Measurements from ENCODE around the gene ARMC12. TPM values are rescaled to one million over a fixed set of nuclear protein-coding genes. Genes with fewer than 3 reads are reported as not detected.

Gene ARMC12
- total RNA-seq, 1 donor from 2014 or later, result not detected

DNA sequence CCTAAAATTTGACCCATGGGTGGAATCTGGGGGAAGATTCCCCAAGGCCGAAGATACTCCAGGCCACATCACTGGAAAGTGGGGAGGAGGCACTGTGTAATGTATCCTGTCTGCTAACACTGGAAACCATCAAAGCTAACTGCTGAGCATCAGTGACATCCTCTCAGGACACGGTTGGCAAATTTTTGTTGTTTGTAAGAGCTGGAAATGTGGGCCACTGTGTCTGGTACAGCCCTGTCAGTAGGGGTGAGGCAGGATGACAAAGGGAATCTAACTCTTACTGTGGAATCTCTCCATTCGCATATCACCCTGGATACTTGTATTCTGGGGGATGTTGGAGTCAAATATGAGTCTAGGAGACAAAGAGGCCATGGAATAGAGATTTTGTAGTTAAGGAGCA is 22.6 kb downstream of the ARMC12 start:
- no peak for DNase-seq (ENCODE audit: extremely low spot score in 2 of 2)
- no peak for TF ChIP-seq POLR2A (IDR thresholded peaks at IDR 0.05)
- TF ChIP-seq, protein P1, sequence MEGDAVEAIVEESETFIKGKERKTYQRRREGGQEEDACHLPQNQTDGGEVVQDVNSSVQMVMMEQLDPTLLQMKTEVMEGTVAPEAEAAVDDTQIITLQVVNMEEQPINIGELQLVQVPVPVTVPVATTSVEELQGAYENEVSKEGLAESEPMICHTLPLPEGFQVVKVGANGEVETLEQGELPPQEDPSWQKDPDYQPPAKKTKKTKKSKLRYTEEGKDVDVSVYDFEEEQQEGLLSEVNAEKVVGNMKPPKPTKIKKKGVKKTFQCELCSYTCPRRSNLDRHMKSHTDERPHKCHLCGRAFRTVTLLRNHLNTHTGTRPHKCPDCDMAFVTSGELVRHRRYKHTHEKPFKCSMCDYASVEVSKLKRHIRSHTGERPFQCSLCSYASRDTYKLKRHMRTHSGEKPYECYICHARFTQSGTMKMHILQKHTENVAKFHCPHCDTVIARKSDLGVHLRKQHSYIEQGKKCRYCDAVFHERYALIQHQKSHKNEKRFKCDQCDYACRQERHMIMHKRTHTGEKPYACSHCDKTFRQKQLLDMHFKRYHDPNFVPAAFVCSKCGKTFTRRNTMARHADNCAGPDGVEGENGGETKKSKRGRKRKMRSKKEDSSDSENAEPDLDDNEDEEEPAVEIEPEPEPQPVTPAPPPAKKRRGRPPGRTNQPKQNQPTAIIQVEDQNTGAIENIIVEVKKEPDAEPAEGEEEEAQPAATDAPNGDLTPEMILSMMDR (IDR thresholded peaks at IDR 0.05), result no peak
- TF ChIP-seq POLR2AphosphoS5 (IDR thresholded peaks at IDR 0.05; ENCODE audit: insufficient read depth in 1 of 2, low read depth in 1 of 2), result no peak
- Histone ChIP-seq H3K4me1 (no peaks in the 10 kb centered on the region), H3K27me3 (no peaks in the 10 kb centered on the region), H3K27ac (no peak overlapping the region), H3K4me3 (no peak overlapping the region), H3K36me3 (no peaks in the 10 kb centered on the region), H3K9me3 (no peaks in the 10 kb centered on the region)
- intact Hi-C loops (cut with DNase I), result no loop called here

DNA sequence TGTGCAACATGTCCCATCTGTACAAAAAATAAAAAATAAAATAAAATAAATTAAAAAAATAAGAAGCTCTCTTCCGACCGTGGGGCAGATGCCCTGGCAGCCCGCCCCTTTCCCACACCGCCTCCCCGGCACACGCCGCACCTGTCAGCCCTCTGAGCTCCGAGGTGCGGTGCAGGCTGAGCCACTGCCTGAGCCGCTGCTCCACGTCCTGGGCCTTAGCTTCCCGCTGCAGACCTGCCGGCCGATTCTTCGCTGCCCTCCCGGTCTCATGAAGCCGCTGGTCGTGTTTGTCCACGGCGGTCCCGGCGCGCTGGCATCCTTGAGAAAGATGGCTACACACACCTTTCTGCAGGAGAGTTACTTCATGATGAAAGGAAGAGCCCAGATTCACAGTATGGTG is 28.9 kb downstream of the ARMC12 start:
- no peaks in the 10 kb centered on the region for H3K4me1 ChIP-seq
- no peak for TF ChIP-seq POLR2A (IDR thresholded peaks at IDR 0.05)
- no peak for TF ChIP-seq POLR2AphosphoS5 (IDR thresholded peaks at IDR 0.05; ENCODE audit: insufficient read depth in 1 of 2, low read depth in 1 of 2)
- TF ChIP-seq, protein P1 (IDR thresholded peaks at IDR 0.05), result no peak
- H3K4me3 ChIP-seq, result no peak overlapping the region
- no peaks in the 10 kb centered on the region for H3K9me3 ChIP-seq
- H3K36me3 ChIP-seq, result no peaks in the 10 kb centered on the region
- intact Hi-C loops (cut with DNase I), result no loop called here
- H3K27me3 ChIP-seq, result no peaks in the 10 kb centered on the region
- no peak overlapping the region for H3K27ac ChIP-seq
- no peak for DNase-seq (ENCODE audit: extremely low spot score in 2 of 2)

DNA sequence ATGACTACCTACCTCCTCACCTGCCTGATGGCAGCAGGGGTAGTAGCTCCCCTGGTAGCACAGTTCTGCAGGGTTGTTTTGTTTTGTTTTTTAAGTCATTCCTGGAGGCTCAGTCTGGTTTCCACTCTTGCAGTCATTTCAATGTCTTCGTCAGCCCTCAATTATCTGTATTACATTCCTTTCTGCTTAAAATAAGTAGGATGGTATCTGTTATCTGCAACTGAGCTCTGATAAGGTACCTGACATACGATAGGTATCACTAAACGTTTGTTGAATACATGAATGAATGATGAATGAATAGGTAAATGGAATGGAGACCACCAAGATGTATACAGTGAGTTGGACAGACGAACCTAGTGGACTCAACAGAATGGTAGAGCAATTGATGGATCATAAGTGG is 32.4 kb downstream of the ARMC12 start:
- TF ChIP-seq, protein P1 (IDR thresholded peaks at IDR 0.05), result no peak
- no peak for TF ChIP-seq POLR2A (IDR thresholded peaks at IDR 0.05)
- TF ChIP-seq POLR2AphosphoS5 (IDR thresholded peaks at IDR 0.05; ENCODE audit: insufficient read depth in 1 of 2, low read depth in 1 of 2), result no peak
- H3K36me3 ChIP-seq, result no peaks in the 10 kb centered on the region
- H3K4me3 ChIP-seq, result no peak overlapping the region
- H3K4me1 ChIP-seq, result no peaks in the 10 kb centered on the region
- no peak overlapping the region for H3K27ac ChIP-seq
- H3K9me3 ChIP-seq, result no peaks in the 10 kb centered on the region
- H3K27me3 ChIP-seq, result no peaks in the 10 kb centered on the region
- intact Hi-C loops (cut with DNase I), result no loop called here
- no peak for DNase-seq (ENCODE audit: extremely low spot score in 2 of 2)

DNA sequence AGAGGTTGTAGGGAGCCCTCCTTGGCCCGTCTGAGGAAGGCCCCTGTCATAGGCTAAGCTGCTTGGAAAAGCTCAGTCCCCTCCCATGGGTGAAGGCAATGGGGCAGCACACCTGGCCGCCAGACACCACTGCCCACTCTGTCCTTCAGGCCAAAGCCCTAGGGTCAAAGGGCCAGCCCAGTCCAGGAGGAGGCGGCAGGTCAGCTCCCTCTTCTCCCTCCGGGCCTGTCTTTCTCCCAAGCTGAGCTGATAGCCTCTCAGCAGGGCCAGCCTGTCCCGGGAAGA is 34.5 kb downstream of the ARMC12 start:
- Histone ChIP-seq H3K9me3 (no peaks in the 10 kb centered on the region), H3K4me3 (no peak overlapping the region), H3K27me3 (no peaks in the 10 kb centered on the region), H3K4me1 (peaks cover 1% of the 10 kb centered on the region), H3K27ac (no peak overlapping the region), H3K36me3 (no peaks in the 10 kb centered on the region)
- TF ChIP-seq, protein P1 (IDR thresholded peaks at IDR 0.05), result no peak
- no peak for TF ChIP-seq POLR2A (IDR thresholded peaks at IDR 0.05)
- TF ChIP-seq POLR2AphosphoS5 (IDR thresholded peaks at IDR 0.05; ENCODE audit: insufficient read depth in 1 of 2, low read depth in 1 of 2), result no peak
- intact Hi-C loops (cut with DNase I), result no loop called here
- no peak for DNase-seq (ENCODE audit: extremely low spot score in 2 of 2)

DNA sequence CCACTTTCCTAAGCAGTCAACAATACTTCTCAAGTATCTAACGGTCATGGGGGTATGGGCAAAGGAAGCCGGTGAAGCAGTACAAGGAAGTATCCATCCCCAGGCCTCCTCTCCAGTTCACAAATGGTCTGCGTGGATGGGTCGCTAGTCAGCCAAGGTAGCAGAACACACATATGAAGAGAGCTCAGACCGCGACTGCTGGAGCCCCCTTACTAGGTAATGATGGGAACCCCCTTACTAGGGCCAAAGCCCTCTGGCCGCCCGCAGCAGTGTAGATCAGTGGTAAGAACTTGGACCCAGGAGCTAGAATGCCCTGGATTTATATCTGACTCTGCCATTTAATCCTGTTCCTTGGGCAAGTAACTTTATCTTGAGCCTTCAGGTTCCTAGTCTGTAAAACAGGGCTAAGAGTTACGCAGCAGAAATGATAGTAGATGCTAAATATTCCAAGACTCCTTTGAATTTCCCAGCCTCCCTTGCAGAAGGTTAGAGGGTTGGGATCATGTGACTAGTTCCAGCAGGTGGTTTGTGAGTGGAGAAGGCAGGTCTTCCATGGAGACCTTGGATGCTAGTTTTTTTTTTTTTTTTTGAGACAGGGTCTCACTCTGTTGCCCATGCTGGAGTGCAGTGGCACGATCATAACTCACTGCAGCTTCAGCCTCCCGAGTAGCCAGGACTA is 37.4 kb downstream of the ARMC12 start:
- Histone ChIP-seq H3K9me3 (no peaks in the 10 kb centered on the region), H3K36me3 (no peaks in the 10 kb centered on the region), H3K27me3 (no peaks in the 10 kb centered on the region), H3K27ac (no peak overlapping the region), H3K4me3 (no peak overlapping the region), H3K4me1 (peaks cover 10% of the 10 kb centered on the region)
- intact Hi-C loops (cut with DNase I), result no loop called here
- DNase-seq (ENCODE audit: extremely low spot score in 2 of 2), result no peak
- TF ChIP-seq POLR2A (IDR thresholded peaks at IDR 0.05), result no peak
- no peak for TF ChIP-seq POLR2AphosphoS5 (IDR thresholded peaks at IDR 0.05; ENCODE audit: insufficient read depth in 1 of 2, low read depth in 1 of 2)
- TF ChIP-seq, protein P1 (IDR thresholded peaks at IDR 0.05), result no peak
